IPS-18a (cell line): ENCODE results near the gene TBC1D1.
"Not testable (repeated sequence)": the region's sequence is repeated elsewhere in the genome, so short reads cannot be mapped to it uniquely, and the experiment has no call there.

ENCODE experiments used
- H3K27ac ChIP-seq: one replicate; pipeline ENCODE4 v1.5.1; 2013; ENCODE audit warnings: low read length
- H3K27me3 ChIP-seq: one replicate; pipeline ENCODE4 v1.6.1; 2013; ENCODE audit warnings: mild to moderate bottlenecking, low read length; ENCODE audit not compliant: control insufficient read depth, insufficient read depth
- H3K36me3 ChIP-seq: one replicate; pipeline ENCODE4 v1.6.1; 2013; ENCODE audit warnings: low read depth, low read length; ENCODE audit not compliant: control insufficient read depth
- H3K4me1 ChIP-seq: one replicate; pipeline ENCODE4 v1.6.1; 2013; ENCODE audit warnings: low read depth, low read length; ENCODE audit not compliant: control insufficient read depth
- H3K4me3 ChIP-seq: one replicate; pipeline ENCODE4 v1.5.1; 2013; ENCODE audit warnings: low read length
- H3K9ac ChIP-seq: one replicate; pipeline ENCODE4 v1.6.1; 2013; ENCODE audit warnings: mild to moderate bottlenecking, low read length, moderate library complexity
- H3K9me3 ChIP-seq: one replicate; pipeline ENCODE4 v1.6.1; 2013; ENCODE audit warnings: low read depth, low read length; ENCODE audit not compliant: control insufficient read depth

TBC1D1 gene

DNA sequence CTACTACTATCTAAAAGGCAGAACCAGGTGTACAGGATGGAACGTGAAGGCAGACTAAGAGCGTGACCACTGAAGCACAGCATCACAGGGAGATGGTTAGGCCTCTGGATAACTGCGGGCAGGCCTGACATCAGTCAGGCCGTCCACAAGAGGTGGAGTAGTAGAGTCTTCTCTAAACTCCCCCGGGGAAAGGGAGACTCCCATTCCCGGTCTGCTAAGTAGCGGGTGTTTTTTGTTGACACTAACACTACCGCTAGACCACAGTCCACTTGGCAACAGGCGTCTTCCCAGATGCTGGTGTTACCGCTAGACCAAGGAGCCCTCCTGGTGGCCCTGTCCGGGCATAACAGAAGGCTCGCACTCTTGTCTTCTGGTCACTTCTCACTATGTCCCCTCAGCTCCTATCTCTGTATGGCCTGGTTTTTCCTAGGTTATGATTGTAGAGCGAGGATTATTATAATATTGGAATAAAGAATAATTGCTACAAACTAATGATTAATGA lies 84.5 kb downstream of the TBC1D1 start:
- not testable (repeated sequence) for H3K27ac ChIP-seq, H3K36me3 ChIP-seq, H3K9me3 ChIP-seq, H3K4me3 ChIP-seq, H3K27me3 ChIP-seq, H3K9ac ChIP-seq
- peaks cover 17% of the 10 kb centered on the region for H3K4me1 ChIP-seq

DNA sequence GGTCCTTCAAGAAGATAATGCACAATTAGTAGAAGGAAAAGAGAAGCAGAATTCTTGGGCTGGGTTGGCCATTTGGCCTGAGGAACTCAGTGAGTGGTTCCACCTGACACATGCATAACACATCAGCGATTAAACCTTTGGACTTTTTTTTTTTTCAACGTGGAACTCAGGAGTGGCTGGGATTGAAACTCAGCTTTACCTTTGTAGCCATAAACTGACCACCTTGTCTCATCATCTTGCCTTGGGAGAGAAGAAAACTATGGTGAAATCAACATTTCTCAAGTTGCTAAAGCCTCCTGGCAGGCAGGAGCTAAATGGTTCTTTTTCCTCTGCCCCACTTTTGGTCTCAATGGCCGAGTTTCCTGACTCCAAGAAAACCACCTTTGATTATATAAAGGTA lies 85.6 kb downstream of the TBC1D1 start:
- peak overlapping the region; percentile 14 for H3K27ac ChIP-seq
- no peaks in the 10 kb centered on the region for H3K36me3 ChIP-seq
- H3K4me1 ChIP-seq, result peaks cover 22% of the 10 kb centered on the region
- peak overlapping the region; percentile 53 for H3K4me3 ChIP-seq
- no peaks in the 10 kb centered on the region for H3K27me3 ChIP-seq
- H3K9ac ChIP-seq, result peak overlapping the region; percentile 69
- no peaks in the 10 kb centered on the region for H3K9me3 ChIP-seq

DNA sequence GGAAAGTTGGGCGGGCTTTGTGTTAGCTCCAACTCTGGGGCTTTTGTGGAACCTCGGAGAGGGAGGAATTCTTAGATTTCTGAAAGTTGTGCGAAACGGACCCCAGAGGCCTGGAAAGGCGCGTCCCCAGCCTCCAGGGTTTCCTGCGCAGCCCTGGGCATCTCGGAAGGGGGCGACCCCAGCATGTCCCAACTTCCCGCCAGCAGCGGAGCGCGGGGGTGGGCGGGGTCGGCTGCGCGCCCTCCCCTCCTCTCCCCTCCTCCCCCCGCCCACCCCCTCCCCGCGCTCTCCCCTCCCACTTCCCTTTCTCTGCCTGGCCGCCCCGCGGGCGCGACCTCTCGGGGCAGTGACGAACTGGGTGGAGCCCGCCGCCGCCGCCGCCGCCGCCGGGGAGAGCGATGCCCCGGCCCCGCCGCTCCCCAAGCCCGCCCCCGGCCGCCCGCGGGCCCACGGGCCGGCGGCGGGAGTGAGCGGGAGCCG lies 86.1 kb downstream of the TBC1D1 start:
- Histone ChIP-seq H3K4me3 (peak overlapping the region; percentile 73), H3K9me3 (no peaks in the 10 kb centered on the region), H3K9ac (peak overlapping the region; percentile 69), H3K36me3 (no peaks in the 10 kb centered on the region), H3K27ac (peak overlapping the region; percentile 14), H3K27me3 (no peaks in the 10 kb centered on the region), H3K4me1 (peaks cover 27% of the 10 kb centered on the region)

DNA sequence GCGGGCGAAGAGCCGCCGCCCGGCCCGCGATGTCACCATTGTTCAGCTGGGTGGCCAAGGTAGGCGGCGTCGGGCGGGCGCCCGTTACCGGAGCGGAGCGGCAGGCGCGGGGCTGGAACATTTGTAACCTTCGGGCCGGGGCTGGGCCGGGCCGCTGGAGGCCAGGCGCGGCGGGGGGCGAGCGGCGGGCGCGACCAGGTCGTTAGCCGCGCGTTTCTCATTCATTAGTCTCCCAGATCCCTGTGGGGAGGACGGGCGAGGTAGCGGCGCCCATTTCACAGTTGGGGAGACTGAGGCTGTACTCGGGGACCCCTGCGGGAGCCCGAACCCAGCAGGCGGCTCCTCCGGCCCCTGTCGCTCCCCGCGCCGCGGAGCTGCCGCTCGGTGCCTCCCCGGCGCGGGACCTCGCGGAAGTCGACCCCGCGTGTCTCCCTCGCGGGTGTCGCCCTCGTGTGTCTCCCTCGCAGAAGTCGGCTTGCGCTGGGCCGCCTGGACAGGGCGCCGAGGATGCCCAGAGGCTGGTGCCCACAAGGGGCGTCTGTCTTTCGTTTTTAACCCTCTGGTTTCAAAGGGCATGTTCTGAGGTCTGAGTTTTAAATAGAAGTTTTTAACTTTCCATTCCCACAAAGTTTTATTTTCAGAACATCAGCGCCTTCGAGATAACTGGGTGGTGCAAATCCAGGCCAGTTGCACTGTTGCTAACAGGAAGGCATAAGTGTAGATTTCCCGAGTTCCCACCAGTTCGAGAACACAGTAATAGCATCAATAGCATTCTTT lies 86.8 kb downstream of the TBC1D1 start:
- peaks cover 33% of the 10 kb centered on the region for H3K4me1 ChIP-seq
- H3K9ac ChIP-seq, result peak overlapping the region; percentile 59
- no peak overlapping the region for H3K27ac ChIP-seq
- H3K36me3 ChIP-seq, result no peaks in the 10 kb centered on the region
- H3K27me3 ChIP-seq, result no peaks in the 10 kb centered on the region
- H3K9me3 ChIP-seq, result no peaks in the 10 kb centered on the region
- peak overlapping the region; percentile 73 for H3K4me3 ChIP-seq

DNA sequence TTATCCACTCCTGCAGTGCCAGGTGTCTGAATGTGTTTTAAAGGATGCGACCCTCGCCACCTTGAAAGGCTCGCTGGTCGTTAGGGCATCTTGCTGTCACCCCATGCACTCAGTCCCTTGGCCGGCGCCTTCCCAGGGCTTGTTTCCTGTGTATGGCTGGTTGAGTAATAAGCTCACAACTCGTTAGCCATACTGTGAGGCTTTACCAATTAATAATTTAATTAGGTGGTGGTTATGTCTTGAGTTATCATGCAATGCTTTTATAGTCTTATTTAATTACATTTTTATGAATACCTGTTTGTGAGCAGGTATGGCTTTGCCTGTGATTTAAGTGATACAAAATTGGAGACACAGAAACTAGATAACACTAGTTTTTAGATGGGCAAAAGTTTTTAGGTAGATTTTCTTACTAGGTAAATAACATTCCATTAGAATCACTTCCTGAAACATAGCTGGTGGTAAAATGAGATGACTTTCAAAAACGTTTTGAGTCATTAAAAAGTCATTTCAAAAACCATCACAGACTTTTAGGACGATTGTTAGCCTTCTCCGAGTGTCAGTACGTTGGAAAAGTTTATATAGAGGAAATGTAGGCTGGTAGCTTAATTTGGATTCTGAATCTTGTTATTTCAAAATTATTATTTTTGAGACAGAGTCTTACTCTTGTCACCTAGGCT lies 87.5 kb downstream of the TBC1D1 start:
- Histone ChIP-seq H3K4me1 (peaks cover 35% of the 10 kb centered on the region), H3K27me3 (no peaks in the 10 kb centered on the region), H3K9me3 (no peaks in the 10 kb centered on the region), H3K36me3 (no peaks in the 10 kb centered on the region), H3K9ac (peak overlapping the region; percentile 59), H3K27ac (no peak overlapping the region), H3K4me3 (peak overlapping the region; percentile 73)

DNA sequence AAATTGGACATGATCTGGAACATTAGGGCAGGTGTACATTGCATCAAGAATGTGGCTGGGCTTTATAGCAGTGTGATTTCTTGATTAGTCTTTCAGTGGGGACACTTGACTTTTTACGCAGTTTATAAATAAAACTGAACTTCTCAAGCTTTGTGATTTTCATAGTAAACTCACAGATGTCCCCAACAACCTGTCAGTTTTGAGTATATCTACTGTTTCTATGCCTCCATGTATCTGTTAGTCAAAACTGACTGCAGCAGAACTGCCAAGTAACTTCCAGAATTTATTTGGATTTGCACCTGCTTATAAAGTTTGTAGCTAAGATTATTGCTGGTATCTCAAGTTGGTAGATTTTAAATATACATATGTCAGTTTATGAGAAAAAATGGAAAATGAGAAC lies 89.4 kb downstream of the TBC1D1 start:
- Histone ChIP-seq H3K36me3 (no peaks in the 10 kb centered on the region), H3K9me3 (no peaks in the 10 kb centered on the region), H3K9ac (no peak overlapping the region), H3K27ac (no peak overlapping the region), H3K4me1 (peaks cover 35% of the 10 kb centered on the region), H3K4me3 (no peak overlapping the region), H3K27me3 (no peaks in the 10 kb centered on the region)

DNA sequence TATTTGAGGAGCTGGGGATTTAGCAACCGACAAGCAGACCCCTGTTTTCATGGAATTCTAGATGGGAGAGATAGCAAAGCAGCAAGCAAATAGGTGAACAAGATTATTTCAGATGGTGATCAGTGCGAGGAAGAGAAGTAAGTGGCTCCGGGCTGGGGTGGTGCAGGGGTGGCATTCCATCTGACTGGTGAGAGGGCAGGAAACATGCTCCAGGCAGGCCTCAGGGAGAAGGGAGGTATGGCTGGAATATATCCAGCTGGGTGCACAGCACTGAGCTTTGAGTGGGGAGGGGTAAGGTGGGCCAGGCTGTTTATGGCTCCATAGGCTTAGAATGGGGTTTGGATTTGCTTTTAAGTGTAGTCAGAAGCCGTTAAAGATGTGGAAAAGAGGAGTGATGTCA lies 90.5 kb downstream of the TBC1D1 start:
- H3K27me3 ChIP-seq, result no peaks in the 10 kb centered on the region
- no peak overlapping the region for H3K9ac ChIP-seq
- no peaks in the 10 kb centered on the region for H3K9me3 ChIP-seq
- no peak overlapping the region for H3K4me3 ChIP-seq
- H3K4me1 ChIP-seq, result peaks cover 32% of the 10 kb centered on the region
- no peaks in the 10 kb centered on the region for H3K36me3 ChIP-seq
- no peak overlapping the region for H3K27ac ChIP-seq

DNA sequence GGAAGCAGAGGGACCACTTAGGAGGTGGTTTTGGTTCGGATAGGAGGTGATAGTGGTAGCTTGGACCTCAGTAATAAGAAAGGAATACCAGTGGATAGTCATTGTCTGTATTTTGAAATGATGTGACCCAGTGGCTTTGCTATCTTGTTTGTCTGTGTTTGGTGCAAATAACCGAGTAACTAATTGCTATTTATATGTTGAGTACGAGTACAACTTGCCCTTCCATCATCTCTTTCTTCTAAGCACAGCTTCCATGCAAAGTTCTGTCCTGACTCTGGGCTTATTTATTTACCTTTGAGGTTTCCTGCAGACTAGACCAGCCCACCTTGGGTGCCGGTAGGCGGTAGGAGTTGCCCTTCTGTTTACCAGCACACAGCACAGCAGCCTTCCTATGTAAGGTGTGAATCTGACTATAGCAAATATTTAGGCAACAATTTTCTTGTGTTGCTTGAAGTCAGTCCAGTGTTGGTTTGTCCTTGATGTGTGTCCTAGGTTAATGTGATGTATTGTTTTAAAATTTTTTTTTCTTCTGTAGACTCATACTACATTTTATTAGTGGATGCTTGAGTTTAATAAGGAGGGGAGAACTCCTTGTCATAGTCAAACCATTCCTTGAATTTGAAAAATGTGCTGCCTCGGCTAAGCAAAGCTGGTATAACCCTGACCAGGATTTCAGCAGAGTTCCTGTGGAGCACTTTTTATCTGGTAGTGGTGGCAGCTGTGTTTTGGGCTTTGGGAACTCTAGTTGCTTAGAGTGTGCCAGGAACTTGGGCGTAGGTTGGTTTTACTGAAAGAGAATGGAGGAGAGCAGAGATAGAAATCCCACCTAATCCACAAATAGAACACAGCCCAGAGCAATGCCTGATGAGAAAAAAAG lies 91.2 kb downstream of the TBC1D1 start:
- no peak overlapping the region for H3K4me3 ChIP-seq
- peaks cover 28% of the 10 kb centered on the region for H3K4me1 ChIP-seq
- H3K27me3 ChIP-seq, result no peaks in the 10 kb centered on the region
- no peaks in the 10 kb centered on the region for H3K36me3 ChIP-seq
- H3K27ac ChIP-seq, result no peak overlapping the region
- H3K9ac ChIP-seq, result no peak overlapping the region
- no peaks in the 10 kb centered on the region for H3K9me3 ChIP-seq

DNA sequence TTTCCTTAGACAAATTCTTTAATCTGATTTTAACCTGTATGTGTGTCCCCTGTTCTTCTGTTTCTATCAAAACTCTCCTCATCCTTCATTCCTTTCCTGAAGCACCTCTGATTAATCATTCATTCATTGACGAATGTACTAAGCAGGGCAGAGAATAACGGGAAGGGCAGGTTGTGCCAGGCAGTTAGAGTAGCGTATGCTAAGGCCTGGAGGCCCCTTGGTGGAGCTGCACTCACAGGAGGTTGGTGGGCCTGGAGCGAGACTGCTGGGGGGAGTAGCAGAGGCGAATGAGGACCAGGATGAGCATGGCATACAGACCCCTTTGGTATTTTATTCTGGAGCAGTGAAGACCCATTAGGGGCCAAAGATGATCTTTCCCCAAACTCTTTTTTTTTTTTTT lies 91.9 kb downstream of the TBC1D1 start:
- Histone ChIP-seq H3K4me3 (no peak overlapping the region), H3K9ac (no peak overlapping the region), H3K4me1 (peaks cover 30% of the 10 kb centered on the region), H3K36me3 (no peaks in the 10 kb centered on the region), H3K27me3 (no peaks in the 10 kb centered on the region), H3K9me3 (no peaks in the 10 kb centered on the region), H3K27ac (no peak overlapping the region)

DNA sequence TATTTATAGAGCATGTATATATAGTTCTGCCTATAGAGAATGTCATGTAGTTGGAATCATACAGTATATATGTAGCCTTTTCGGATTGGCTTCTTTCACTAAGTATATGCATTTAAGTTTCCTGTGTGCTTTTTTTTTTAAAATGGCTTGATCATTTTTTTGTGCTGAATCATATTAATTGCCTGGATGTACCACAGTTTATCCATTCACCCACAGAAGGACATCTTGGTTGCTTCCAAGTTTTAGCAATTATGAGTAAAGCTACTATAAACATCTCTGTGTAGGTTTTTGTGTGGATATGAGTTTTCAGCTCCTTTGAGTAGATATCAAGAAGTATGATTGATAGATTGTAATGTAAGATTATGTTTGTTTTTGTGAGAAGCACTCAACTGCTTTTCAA lies 93.1 kb downstream of the TBC1D1 start:
- Histone ChIP-seq H3K36me3 (no peaks in the 10 kb centered on the region), H3K4me1 (peaks cover 32% of the 10 kb centered on the region), H3K4me3 (no peak overlapping the region), H3K9me3 (no peaks in the 10 kb centered on the region), H3K9ac (no peak overlapping the region), H3K27me3 (no peaks in the 10 kb centered on the region), H3K27ac (no peak overlapping the region)

DNA sequence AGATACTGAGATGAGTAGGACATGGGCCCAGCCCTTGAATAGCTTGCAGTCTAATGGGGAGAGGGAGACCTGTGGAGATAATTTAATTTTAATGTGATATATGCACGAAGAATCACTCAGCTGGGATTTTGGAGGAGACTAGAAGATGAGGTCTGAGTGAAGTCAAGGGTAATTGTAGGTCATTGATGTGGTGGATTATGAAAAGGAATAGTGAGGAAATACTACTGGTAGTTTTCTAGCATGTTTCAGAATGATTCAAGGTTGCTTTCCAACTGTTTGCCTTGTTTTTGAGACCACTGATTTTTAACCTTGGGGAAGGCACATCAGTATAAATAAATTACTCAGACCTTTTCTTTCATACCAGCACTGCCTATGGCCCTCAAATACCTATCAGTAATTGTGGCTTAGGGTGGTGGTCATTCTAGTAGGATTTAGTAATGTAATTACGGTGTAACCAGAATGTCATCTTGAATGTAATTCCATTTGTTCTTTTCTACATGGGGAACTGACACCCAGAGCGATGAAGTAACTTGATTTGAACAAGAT lies 94.9 kb downstream of the TBC1D1 start:
- Histone ChIP-seq H3K4me3 (no peak overlapping the region), H3K27me3 (no peaks in the 10 kb centered on the region), H3K4me1 (peaks cover 44% of the 10 kb centered on the region), H3K9me3 (no peaks in the 10 kb centered on the region), H3K9ac (no peak overlapping the region), H3K27ac (no peak overlapping the region), H3K36me3 (no peaks in the 10 kb centered on the region)
